ENCODE results near the gene EPM2AIP1. TPM values are rescaled to one million over a fixed set of nuclear protein-coding genes. Genes with fewer than 3 reads are reported as not detected.

EPM2AIP1 gene
- total RNA-seq, 1 donor from 2014 or later, result 51.4 TPM

- H3K4me1 Mint-ChIP-seq, result no peaks in the 10 kb centered on the region
- no peak overlapping the region for H3K27ac Mint-ChIP-seq
- peaks cover 2% of the 10 kb centered on the region for H3K27me3 Mint-ChIP-seq (ENCODE audit: insufficient read depth, low read depth)
- Histone ChIP-seq H3K4me3 (no peak overlapping the region), H3K79me2 (ENCODE audit: low read depth) (no peaks in the 10 kb centered on the region), H3K4me1 (no peaks in the 10 kb centered on the region), H3K9ac (no peak overlapping the region), H3K27ac (no peak overlapping the region), H3K27me3 (no peaks in the 10 kb centered on the region), H4K20me1 (ENCODE audit: low read depth) (no peaks in the 10 kb centered on the region), H2AFZ (replicated peaks) (no peak overlapping the region), H3K9me3 (ENCODE audit: low read depth) (no peaks in the 10 kb centered on the region), H3K36me3 (peaks cover 21% of the 10 kb centered on the region), H3K4me2 (no peak overlapping the region), H3F3A (ENCODE audit: low read depth) (no peaks in the 10 kb centered on the region)
- H3K9me3 Mint-ChIP-seq, result peaks cover 5% of the 10 kb centered on the region
- peaks cover 45% of the 10 kb centered on the region for H3K36me3 Mint-ChIP-seq
- TF ChIP-seq, protein P1, sequence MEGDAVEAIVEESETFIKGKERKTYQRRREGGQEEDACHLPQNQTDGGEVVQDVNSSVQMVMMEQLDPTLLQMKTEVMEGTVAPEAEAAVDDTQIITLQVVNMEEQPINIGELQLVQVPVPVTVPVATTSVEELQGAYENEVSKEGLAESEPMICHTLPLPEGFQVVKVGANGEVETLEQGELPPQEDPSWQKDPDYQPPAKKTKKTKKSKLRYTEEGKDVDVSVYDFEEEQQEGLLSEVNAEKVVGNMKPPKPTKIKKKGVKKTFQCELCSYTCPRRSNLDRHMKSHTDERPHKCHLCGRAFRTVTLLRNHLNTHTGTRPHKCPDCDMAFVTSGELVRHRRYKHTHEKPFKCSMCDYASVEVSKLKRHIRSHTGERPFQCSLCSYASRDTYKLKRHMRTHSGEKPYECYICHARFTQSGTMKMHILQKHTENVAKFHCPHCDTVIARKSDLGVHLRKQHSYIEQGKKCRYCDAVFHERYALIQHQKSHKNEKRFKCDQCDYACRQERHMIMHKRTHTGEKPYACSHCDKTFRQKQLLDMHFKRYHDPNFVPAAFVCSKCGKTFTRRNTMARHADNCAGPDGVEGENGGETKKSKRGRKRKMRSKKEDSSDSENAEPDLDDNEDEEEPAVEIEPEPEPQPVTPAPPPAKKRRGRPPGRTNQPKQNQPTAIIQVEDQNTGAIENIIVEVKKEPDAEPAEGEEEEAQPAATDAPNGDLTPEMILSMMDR (IDR thresholded peaks at IDR 0.05), result no peak
- TF ChIP-seq EZH2phosphoT487 (IDR thresholded peaks at IDR 0.05) (no peak), EZH2 (IDR thresholded peaks at IDR 0.05) (no peak)
- no peak overlapping the region for H3K4me3 Mint-ChIP-seq
- DNase-seq (ENCODE audit: low spot score), result no peak
Observed at GRCh38 chr3:37028329-37028728, 35.4 kb upstream of the EPM2AIP1 start.

GRCh38 chr3:37026851-37027250 is 33.9 kb upstream of the EPM2AIP1 start:
- Histone ChIP-seq H3F3A (ENCODE audit: low read depth) (no peaks in the 10 kb centered on the region), H3K9me3 (ENCODE audit: low read depth) (no peaks in the 10 kb centered on the region), H3K9ac (no peak overlapping the region), H3K79me2 (ENCODE audit: low read depth) (no peaks in the 10 kb centered on the region), H3K36me3 (peaks cover 21% of the 10 kb centered on the region), H4K20me1 (ENCODE audit: low read depth) (no peaks in the 10 kb centered on the region), H3K27ac (no peak overlapping the region), H3K4me2 (no peak overlapping the region), H2AFZ (replicated peaks) (no peak overlapping the region), H3K4me3 (no peak overlapping the region), H3K27me3 (no peaks in the 10 kb centered on the region), H3K4me1 (no peaks in the 10 kb centered on the region)
- no peaks in the 10 kb centered on the region for H3K4me1 Mint-ChIP-seq
- peaks cover 8% of the 10 kb centered on the region for H3K9me3 Mint-ChIP-seq
- no peak overlapping the region for H3K27ac Mint-ChIP-seq
- TF ChIP-seq EZH2phosphoT487 (IDR thresholded peaks at IDR 0.05), result no peak
- TF ChIP-seq, protein P1 (IDR thresholded peaks at IDR 0.05), result no peak
- no peak for DNase-seq (ENCODE audit: low spot score)
- no peak overlapping the region for H3K4me3 Mint-ChIP-seq
- H3K36me3 Mint-ChIP-seq, result peaks cover 50% of the 10 kb centered on the region
- H3K27me3 Mint-ChIP-seq (ENCODE audit: insufficient read depth, low read depth), result no peaks in the 10 kb centered on the region

- TF ChIP-seq EZH2phosphoT487 (IDR thresholded peaks at IDR 0.05) (no peak), EZH2 (IDR thresholded peaks at IDR 0.05) (no peak)
- TF ChIP-seq, protein P1 (IDR thresholded peaks at IDR 0.05), result no peak
- Histone ChIP-seq H3K9me3 (ENCODE audit: low read depth) (no peaks in the 10 kb centered on the region), H3K9ac (no peak overlapping the region), H3F3A (ENCODE audit: low read depth) (no peaks in the 10 kb centered on the region), H3K36me3 (peaks cover 21% of the 10 kb centered on the region), H4K20me1 (ENCODE audit: low read depth) (no peaks in the 10 kb centered on the region), H3K4me3 (no peak overlapping the region), H2AFZ (replicated peaks) (no peak overlapping the region), H3K27me3 (no peaks in the 10 kb centered on the region), H3K27ac (no peak overlapping the region), H3K79me2 (ENCODE audit: low read depth) (no peaks in the 10 kb centered on the region), H3K4me1 (no peaks in the 10 kb centered on the region), H3K4me2 (no peak overlapping the region)
- no peak overlapping the region for H3K27ac Mint-ChIP-seq
- no peaks in the 10 kb centered on the region for H3K4me1 Mint-ChIP-seq
- peaks cover 8% of the 10 kb centered on the region for H3K9me3 Mint-ChIP-seq
- H3K4me3 Mint-ChIP-seq, result no peak overlapping the region
- no peak for DNase-seq (ENCODE audit: low spot score)
- peaks cover 56% of the 10 kb centered on the region for H3K36me3 Mint-ChIP-seq
- H3K27me3 Mint-ChIP-seq (ENCODE audit: insufficient read depth, low read depth), result no peaks in the 10 kb centered on the region
Observed at GRCh38 chr3:37025561-37026335, 32.8 kb upstream of the EPM2AIP1 start.
